G401 (cell line): ENCODE data around the gene SPATC1L. TPM values are rescaled to one million over a fixed set of nuclear protein-coding genes. Genes with fewer than 3 reads are reported as not detected.

Source experiments
- DNase-seq: peaks from one replicate; pipeline ENCODE4 v3.0.0-alpha.2; 2015; ENCODE audit warnings: low spot score
- in situ Hi-C: cut with HindIII; loops from 2 replicates; pipeline ENCODE4 v1.10.0; 2016; ENCODE audit warnings: low sequenced_read_pairs, mixed read lengths
- total RNA-seq: library from RNA; depleted of rRNA; stranded (reverse); fragments of >200 nt; shearing (Covaris generic); gene quantifications from 2 replicates; pipeline ENCODE4 v1.2.3, GENCODE V29; 2014

The SPATC1L gene
- total RNA-seq, 1 experiment from 2014 or later, result 11.2 TPM

- in situ Hi-C loops, result no loop called here
- DNase-seq, result no peak
These were observed 56.8 kb downstream of the SPATC1L start for GRCh38 chr21:46127239-46128105.

DNA sequence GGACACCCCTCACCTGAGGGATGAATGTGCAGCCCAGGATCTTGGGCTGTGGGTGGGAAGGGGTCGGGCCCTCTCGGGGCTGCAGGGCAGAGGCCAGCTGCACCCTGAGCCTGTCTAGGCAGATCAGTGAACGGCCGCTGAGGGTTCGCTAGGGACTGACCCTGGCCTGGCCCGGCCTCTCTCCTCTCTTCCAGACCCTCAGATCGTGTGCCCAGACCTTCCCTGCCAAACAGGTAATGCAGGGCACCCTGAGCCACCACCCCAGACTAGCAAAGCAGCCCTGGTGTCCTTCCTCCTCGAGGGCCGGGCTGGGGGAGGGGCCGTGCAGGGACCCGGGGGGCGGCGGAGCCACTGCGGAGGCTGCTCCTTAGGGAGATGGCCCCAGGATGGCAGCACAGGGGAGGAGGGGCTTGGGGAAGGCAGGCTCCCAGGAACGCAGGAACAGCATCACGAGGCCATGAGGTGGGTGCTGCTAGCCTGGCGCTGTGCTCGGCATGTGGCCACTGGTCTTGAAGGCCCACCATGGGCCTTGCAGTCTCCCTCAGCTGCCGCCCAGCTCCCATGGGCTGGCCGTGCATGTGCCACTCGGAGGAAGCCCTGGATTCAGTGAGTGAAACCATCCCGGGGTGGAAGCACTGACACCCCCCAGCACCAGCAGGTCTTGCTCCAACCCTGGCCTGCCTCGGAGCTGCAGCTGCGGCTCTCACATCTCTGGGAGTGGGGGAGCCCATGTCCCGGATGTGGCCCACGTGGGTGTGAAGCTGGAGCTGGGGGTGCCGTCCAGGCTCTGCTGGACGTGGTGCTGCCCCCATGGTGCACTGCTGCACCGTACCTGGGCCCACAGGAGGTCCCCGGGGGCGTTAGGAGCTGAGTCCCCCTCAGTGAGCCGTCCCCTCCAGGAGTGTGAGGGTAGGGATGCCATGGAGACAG is 57.7 kb downstream of the SPATC1L start:
- in situ Hi-C loops, result no loop called here
- no peak for DNase-seq

DNA sequence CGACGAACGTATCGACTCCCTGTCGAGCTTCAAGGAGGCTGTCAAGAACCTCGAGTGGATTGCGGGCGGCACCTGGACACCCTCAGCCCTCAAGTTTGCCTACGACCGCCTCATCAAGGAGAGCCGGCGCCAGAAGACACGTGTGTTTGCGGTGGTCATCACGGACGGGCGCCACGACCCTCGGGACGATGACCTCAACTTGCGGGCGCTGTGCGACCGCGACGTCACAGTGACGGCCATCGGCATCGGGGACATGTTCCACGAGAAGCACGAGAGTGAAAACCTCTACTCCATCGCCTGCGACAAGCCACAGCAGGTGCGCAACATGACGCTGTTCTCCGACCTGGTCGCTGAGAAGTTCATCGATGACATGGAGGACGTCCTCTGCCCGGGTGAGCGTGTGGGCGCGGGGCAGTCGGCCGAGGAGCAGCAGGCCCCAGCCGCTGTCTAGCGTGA is 58.4 kb downstream of the SPATC1L start:
- no peak for DNase-seq
- in situ Hi-C loops, result no loop called here

DNA sequence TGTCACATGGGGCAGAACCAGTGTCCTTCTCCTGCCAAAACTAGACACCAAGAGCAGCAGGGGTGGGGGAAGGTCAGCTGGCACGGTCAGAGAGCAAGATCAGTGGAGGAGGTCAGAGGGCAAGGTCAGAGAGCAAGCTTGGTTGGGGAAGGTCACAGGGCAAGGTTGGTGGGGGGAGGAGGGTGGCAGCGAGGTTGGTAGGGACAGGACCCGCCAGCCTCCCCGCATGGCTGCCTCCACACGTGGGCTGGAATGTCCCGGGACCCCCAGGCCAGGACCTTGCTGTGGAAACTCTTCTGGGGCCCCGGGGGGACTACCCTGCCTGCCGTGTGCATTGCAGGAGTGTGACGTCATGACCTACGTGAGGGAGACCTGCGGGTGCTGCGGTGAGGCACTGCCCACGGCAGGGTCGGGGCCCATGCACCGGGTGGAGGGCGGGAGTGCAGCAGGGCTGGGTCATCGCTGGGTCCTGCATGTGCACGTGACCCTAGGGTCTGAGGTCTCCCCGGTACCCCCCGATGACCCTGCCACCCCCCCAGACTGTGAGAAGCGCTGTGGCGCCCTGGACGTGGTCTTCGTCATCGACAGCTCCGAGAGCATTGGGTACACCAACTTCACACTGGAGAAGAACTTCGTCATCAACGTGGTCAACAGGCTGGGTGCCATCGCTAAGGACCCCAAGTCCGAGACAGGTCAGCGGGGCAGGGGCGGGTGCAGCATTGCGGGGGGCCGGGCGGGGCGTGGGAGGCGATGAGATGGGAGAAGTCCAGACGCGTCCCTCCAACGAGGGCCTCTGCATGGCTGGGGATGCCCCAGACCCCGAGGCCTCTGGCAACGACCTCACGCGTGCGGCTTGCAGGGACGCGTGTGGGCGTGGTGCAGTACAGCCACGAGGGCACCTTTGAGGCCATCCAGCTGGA is 59.1 kb downstream of the SPATC1L start:
- no peak for DNase-seq
- in situ Hi-C loops, result no loop called here

DNA sequence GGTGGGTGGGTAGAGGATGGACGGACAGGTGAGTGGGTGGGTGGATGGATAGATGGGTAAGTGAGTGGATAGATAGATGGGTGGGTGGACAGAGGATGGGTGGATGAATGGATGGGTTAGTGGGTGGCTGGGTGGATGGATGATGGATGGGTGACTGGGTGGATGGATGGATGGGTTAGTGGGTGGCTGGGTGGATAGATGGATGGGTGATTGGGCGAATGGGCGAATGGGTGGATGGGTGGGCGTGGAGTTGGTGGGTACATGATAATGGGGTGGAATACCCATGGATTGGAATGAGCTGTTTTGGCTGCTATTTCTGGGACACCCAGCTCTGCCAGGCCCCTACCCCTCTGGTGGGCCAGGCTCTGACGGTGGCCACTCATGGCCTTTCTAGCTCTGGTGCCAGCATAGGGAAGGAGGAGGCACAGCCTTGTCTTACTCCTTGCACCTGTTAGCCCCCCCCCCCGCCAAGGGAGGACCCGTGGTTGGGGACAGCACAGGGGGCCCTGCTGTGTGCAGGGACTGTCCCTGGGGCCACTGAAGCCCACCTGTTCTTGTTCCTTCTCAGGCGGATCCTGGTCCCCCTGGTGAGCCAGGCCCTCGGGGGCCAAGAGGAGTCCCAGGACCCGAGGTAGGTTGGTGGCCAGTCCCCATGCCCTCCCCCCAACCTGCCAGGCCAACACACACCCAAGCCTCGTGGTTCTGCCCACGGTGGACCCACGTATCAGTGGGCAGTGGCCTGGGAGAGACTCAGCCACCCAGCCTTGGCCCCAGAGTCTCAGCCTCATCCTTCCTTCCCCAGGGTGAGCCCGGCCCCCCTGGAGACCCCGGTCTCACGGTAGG is 60.0 kb downstream of the SPATC1L start:
- no peak for DNase-seq
- in situ Hi-C loops, result no loop called here

GRCh38 chr21:46122758-46123683 is 61.2 kb downstream of the SPATC1L start:
- no peak for DNase-seq
- in situ Hi-C loops, result no loop called here

DNA sequence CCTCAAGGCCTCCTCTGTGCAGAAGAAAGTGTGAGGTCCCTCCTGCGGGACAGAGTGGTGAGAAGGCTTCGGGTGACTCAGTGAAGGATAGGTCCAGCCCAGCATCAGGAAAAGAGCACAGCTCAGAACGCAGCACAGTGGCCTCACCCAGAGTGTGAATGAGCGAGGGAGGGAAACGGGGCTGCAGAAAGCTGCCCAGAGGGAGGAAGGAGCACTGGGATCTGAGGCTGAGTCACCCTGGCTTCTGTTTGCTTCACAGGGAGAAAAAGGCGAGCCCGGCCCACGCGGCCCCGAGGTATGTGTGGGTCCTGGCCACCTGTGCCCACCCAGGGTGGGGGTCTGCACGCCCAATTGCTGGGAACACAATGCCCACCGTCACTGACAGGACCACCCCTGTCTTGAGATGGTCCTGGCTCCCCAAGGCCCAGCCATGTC is 62.0 kb downstream of the SPATC1L start:
- in situ Hi-C loops, result no loop called here
- DNase-seq, result no peak

GRCh38 chr21:46121286-46122221 is 62.7 kb downstream of the SPATC1L start:
- in situ Hi-C loops, result no loop called here
- DNase-seq, result no peak

DNA sequence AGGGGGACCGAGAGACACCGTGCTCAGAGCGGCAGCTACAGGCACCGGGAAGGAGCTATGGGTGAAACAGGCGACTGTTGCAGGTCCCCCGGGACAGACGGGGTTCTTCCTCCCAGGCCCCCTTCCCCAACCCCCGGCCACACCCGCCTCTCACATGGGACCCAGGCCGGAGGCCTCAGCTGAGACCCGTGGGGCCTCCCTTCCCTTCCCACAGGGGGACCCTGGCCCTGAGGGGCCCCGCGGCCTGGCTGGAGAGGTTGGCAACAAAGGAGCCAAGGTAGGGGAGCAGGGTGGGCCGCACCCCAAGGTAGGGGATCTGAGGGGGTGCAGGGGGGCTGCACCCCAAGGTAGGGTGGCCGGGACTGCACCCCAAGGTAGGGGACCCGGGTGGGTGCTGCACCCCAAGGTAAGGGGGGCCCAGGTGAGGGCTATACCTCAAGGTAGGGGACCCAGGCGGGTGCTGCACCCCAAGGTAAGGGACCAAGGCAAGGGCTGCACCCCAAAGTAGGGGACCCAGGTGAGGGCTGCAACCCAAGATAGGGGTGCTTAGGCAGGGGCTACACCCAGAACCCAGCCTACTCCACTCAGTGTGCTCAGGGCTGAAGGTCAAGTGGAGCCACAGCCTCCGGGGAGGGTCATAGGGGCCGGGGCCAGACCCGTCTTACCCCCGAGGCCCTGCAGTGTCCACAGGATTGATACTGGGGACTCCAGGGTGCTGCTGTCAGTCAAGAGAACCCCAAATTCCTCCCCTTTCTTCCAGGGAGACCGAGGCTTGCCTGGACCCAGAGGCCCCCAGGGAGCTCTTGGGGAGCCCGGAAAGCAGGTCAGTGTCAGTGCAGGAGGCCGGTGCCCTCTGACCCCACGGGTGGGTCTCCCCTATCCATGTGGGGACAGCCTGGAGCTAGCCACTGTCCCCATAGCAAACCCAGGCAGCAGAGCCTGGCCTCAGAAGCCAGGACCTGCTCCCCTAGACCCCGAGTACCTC is 63.7 kb downstream of the SPATC1L start:
- in situ Hi-C loops, result no loop called here
- DNase-seq, result no peak

DNA sequence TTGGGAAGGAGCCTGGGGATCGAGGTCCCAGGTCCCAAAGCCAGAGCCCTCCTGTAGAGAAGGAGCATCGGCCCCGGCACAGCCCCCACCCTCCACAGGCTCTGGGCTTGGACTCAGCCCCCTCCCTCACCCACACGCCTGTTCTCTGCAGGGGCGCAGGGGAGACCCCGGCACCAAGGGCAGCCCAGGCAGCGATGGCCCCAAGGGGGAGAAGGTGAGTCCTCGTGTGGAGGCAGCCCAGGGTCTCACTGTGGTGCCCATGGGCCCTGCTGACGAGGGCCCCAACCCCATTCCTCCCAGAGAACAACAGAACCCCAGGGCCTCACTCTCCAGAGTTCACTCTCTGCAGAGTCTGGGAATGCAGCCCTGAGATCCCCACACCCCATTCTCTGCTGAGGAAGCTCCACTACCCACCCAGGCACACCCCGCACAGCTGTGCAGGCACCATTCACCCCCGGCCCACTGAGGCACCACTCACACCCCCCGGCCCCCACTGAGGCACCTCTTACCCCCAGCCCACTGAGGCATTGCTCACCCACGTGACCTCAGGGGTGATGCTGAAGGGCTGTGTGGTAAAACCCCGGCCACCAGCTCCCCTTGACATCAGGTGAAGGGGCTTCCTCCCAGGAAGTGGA is 64.5 kb downstream of the SPATC1L start:
- in situ Hi-C loops, result no loop called here
- no peak for DNase-seq

GRCh38 chr21:46119144-46119636 is 65.1 kb downstream of the SPATC1L start:
- no peak for DNase-seq
- in situ Hi-C loops, result no loop called here

- in situ Hi-C loops, result no loop called here
- no peak for DNase-seq
These were observed 65.7 kb downstream of the SPATC1L start for GRCh38 chr21:46118316-46119143.

GRCh38 chr21:46117586-46118315 is 66.5 kb downstream of the SPATC1L start:
- DNase-seq, result no peak
- in situ Hi-C loops, result no loop called here
